PC-3 (cell line): ENCODE measurements around the gene NTPCR. TPM values are rescaled to one million over a fixed set of nuclear protein-coding genes. Genes with fewer than 3 reads are reported as not detected.

Experiments used
- ATAC-seq: fragments of 200-7000 bp; cut with Tn5 transposase; 2 replicates; pipeline ENCODE4 v1.9.1; 2020; ENCODE audit warnings: mild to moderate bottlenecking, moderate library complexity
- BruUV-seq: library from RNA; stranded (reverse); fragments of 400-500 nt; replicated peaks from 2 replicates; lab custom pipeline; 2021; lab: Mats Ljungman, UMichigan
- CTCF ChIA-PET: fragments of 300-600 bp; sonication (Branson Sonifier 250); formaldehyde crosslinking; loops from one replicate; lab custom pipeline; 2022; ENCODE audit warnings: antibody characterized with exemption; lab: Charles Lee
- POLR2A ChIA-PET: fragments of 300-600 bp; sonication (Branson Sonifier 250); formaldehyde crosslinking; loops from one replicate; lab custom pipeline; 2022; ENCODE audit warnings: antibody characterized with exemption; ENCODE audit not compliant: unreplicated experiment; lab: Charles Lee
- DNase-seq: peaks from one replicate; pipeline ENCODE4 v3.0.0-alpha.2; 2015
- H2AFZ ChIP-seq: fragments of 300-600 bp; sonication (generic); 2 replicates; pipeline ENCODE4 v1.6.0; 2016; ENCODE audit warnings: antibody characterized with exemption, low read length
- H3F3A ChIP-seq: fragments of 300-600 bp; sonication (generic); one replicate; pipeline ENCODE4 v1.6.0; 2017; ENCODE audit warnings: antibody characterized with exemption, low read length, control low read depth, mild to moderate bottlenecking; ENCODE audit not compliant: unreplicated experiment
- H3K27ac ChIP-seq: fragments of 300-600 bp; sonication (generic); 2 replicates; pipeline ENCODE4 v1.5.1; 2016; ENCODE audit warnings: mild to moderate bottlenecking, low read length
- H3K27me3 ChIP-seq: fragments of 300-600 bp; sonication (generic); 2 replicates; pipeline ENCODE4 v1.6.1; 2016; ENCODE audit warnings: low read length, mixed read lengths
- H3K36me3 ChIP-seq: fragments of 300-600 bp; sonication (generic); 2 replicates; pipeline ENCODE4 v1.6.1; 2016; ENCODE audit warnings: low read depth, mixed run types, low read length, mixed read lengths
- H3K4me1 ChIP-seq: fragments of 300-600 bp; sonication (generic); 2 replicates; pipeline ENCODE4 v1.5.1; 2016; ENCODE audit warnings: low read length; ENCODE audit not compliant: insufficient read depth
- H3K4me2 ChIP-seq: fragments of 300-600 bp; sonication (generic); 2 replicates; pipeline ENCODE4 v1.6.0; 2016; ENCODE audit warnings: low read length
- H3K4me3 ChIP-seq: fragments of 300-600 bp; sonication (generic); 2 replicates; pipeline ENCODE4 v1.5.1; 2016; ENCODE audit warnings: mild to moderate bottlenecking, low read length, mixed read lengths
- H3K79me2 ChIP-seq: fragments of 300-600 bp; sonication (generic); 2 replicates; pipeline ENCODE4 v1.6.1; 2017; ENCODE audit warnings: low read length, mixed read lengths
- H3K9ac ChIP-seq: fragments of 300-600 bp; sonication (generic); 2 replicates; pipeline ENCODE4 v1.6.0; 2016; ENCODE audit warnings: mild to moderate bottlenecking, low read length
- H3K9me2 ChIP-seq: fragments of 300-600 bp; sonication (generic); replicated peaks from 2 replicates; pipeline ENCODE4 v1.6.1; 2016; ENCODE audit warnings: mixed run types, low read length, mixed read lengths
- H3K9me3 ChIP-seq: fragments of 300-600 bp; sonication (generic); 2 replicates; pipeline ENCODE4 v1.6.1; 2016; ENCODE audit warnings: low read length, mixed read lengths
- H4K20me1 ChIP-seq: fragments of 300-600 bp; sonication (generic); 2 replicates; pipeline ENCODE4 v1.6.1; 2016; ENCODE audit warnings: low read length, mixed read lengths
- EZH2 ChIP-seq: fragments of 300-600 bp; sonication (generic); IDR thresholded peaks from one replicate; pipeline ENCODE4 v1.6.1; 2017; ENCODE audit warnings: antibody characterized with exemption, mild to moderate bottlenecking, low read length; ENCODE audit not compliant: unreplicated experiment
- EZH2phosphoT487 ChIP-seq: fragments of 300-600 bp; sonication (generic); IDR thresholded peaks from 2 replicates; pipeline ENCODE4 v1.6.1; 2018; ENCODE audit warnings: mild to moderate bottlenecking, antibody characterized with exemption, low read length, borderline replicate concordance
- intact Hi-C: fragments of 100-400 bp; cut with micrococcal nuclease; formaldehyde crosslinking; loops from 2 replicates; pipeline ENCODE4 v1.9.0; 2023
- total RNA-seq: library from RNA; depleted of rRNA; stranded (reverse); fragments of >200 nt; gene quantifications from 2 replicates; pipeline ENCODE4 v1.2.3, GENCODE V29; 2014
- TF ChIP-seq, protein P1 (sequence below): fragments of 300-600 bp; sonication (generic); conservative IDR thresholded peaks from 2 replicates; pipeline ENCODE4 v1.5.1; 2017; ENCODE audit warnings: antibody characterized with exemption, low read depth, mild to moderate bottlenecking, low read length

Gene NTPCR
- total RNA-seq, 1 experiment from 2014 or later, result 43.1 TPM

DNA sequence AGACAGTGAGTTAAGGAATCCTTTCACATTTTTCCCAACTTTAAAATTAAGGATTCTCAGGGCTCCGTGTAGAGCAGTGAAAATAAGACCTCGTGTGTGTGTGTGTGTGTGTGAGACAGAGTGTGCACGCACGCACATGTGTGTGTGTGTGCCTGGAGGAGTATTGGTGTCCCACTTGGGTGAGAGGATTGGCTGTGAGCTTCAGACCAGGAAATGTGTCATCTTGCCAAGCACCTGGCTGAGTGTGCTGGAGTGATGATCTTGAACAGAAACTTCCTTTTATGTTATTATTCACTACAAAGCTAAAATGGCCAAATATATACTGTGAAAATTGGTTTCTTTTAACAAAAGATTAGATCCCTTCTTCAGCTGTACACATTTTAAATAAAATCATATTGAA, 35.2 kb upstream of the NTPCR start:
- Histone ChIP-seq H3K4me2 (no peak overlapping the region), H3K27me3 (no peaks in the 10 kb centered on the region), H4K20me1 (no peaks in the 10 kb centered on the region), H3K4me3 (no peak overlapping the region), H3K9me3 (no peaks in the 10 kb centered on the region), H3K9me2 (0 out of 2 replicates have a peak, but pooled peaks cover 2% of the 10 kb centered on the region), H3K36me3 (no peaks in the 10 kb centered on the region), H3K4me1 (no peaks in the 10 kb centered on the region), H3F3A (no peaks in the 10 kb centered on the region), H2AFZ (no peak overlapping the region), H3K9ac (no peak overlapping the region), H3K27ac (no peak overlapping the region), H3K79me2 (no peaks in the 10 kb centered on the region)
- ATAC-seq (no peak), DNase-seq (no peak)
- POLR2A ChIA-PET, result no interaction called here
- intact Hi-C loops, result no loop called here
- no TSS peak for BruUV-seq
- CTCF ChIA-PET, result no interaction called here
- no peak for TF ChIP-seq EZH2
- TF ChIP-seq, protein P1, sequence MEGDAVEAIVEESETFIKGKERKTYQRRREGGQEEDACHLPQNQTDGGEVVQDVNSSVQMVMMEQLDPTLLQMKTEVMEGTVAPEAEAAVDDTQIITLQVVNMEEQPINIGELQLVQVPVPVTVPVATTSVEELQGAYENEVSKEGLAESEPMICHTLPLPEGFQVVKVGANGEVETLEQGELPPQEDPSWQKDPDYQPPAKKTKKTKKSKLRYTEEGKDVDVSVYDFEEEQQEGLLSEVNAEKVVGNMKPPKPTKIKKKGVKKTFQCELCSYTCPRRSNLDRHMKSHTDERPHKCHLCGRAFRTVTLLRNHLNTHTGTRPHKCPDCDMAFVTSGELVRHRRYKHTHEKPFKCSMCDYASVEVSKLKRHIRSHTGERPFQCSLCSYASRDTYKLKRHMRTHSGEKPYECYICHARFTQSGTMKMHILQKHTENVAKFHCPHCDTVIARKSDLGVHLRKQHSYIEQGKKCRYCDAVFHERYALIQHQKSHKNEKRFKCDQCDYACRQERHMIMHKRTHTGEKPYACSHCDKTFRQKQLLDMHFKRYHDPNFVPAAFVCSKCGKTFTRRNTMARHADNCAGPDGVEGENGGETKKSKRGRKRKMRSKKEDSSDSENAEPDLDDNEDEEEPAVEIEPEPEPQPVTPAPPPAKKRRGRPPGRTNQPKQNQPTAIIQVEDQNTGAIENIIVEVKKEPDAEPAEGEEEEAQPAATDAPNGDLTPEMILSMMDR, result no peak
- TF ChIP-seq EZH2phosphoT487, result no peak

DNA sequence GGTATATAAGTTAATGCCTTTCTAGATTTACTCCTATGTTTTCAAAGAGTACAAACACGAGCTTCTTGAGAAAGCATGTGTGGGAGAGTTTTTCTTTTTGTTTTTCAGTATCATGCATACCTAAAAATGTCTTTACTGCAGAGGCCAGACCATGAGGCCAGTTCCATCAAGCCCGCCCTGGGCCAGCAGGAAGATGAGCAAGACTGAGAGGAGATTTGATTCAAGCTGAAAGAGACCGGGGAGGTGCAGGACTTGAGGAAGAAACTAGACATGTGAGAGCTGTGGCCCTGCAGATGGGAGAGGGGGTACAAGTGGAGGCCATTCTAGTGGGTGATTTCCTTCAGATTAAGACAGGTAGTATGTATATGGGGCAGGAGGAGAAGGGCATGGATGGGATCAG, 33.4 kb upstream of the NTPCR start:
- Histone ChIP-seq H3K4me3 (no peak overlapping the region), H3K27me3 (no peaks in the 10 kb centered on the region), H3K9me3 (no peaks in the 10 kb centered on the region), H3K9ac (no peak overlapping the region), H2AFZ (no peak overlapping the region), H3K4me1 (no peaks in the 10 kb centered on the region), H3K9me2 (0 out of 2 replicates have a peak, but pooled peaks cover 2% of the 10 kb centered on the region), H3K27ac (no peak overlapping the region), H3K79me2 (no peaks in the 10 kb centered on the region), H3F3A (no peaks in the 10 kb centered on the region), H3K36me3 (no peaks in the 10 kb centered on the region), H4K20me1 (no peaks in the 10 kb centered on the region), H3K4me2 (no peak overlapping the region)
- CTCF ChIA-PET, result no interaction called here
- POLR2A ChIA-PET, result no interaction called here
- BruUV-seq, result no TSS peak
- ATAC-seq, result no peak
- no peak for TF ChIP-seq EZH2
- TF ChIP-seq, protein P1, result no peak
- TF ChIP-seq EZH2phosphoT487, result no peak
- intact Hi-C loops, result no loop called here
- DNase-seq, result no peak

GRCh38 chr1:232921381-232921780, 29.0 kb upstream of the NTPCR start:
- Histone ChIP-seq H3K79me2 (no peaks in the 10 kb centered on the region), H3K4me2 (no peak overlapping the region), H3F3A (no peaks in the 10 kb centered on the region), H2AFZ (no peak overlapping the region), H3K27ac (no peak overlapping the region), H3K9me2 (no peaks in the 10 kb centered on the region), H3K4me3 (no peak overlapping the region), H3K36me3 (no peaks in the 10 kb centered on the region), H4K20me1 (no peaks in the 10 kb centered on the region), H3K4me1 (peaks cover 8% of the 10 kb centered on the region; the same call in 1 of the 2 replicates), H3K27me3 (no peaks in the 10 kb centered on the region), H3K9ac (no peak overlapping the region), H3K9me3 (no peaks in the 10 kb centered on the region)
- intact Hi-C loops, result no loop called here
- ChIA-PET CTCF (no interaction called here), POLR2A (no interaction called here)
- TF ChIP-seq, protein P1, result no peak
- TF ChIP-seq EZH2phosphoT487, result no peak
- no peak for TF ChIP-seq EZH2
- DNase-seq (no peak), ATAC-seq (no peak)
- no TSS peak for BruUV-seq
